Stomach (tissue), 4 donors: ENCODE measurements around the gene SIGLEC11.

Experiments
- EP300 ChIP-seq: sonication (generic); formaldehyde crosslinking; IDR thresholded peaks from one replicate; pipeline ENCODE4 v1.6.1; 2017; ENCODE audit warnings: antibody characterized with exemption
- TF ChIP-seq, protein P1 (sequence below), 7 experiments: fragments of 450-650 bp in 4 of 7; fragments of 200-600 bp in 3 of 7; sonication (generic) in 3 of 7; IDR thresholded peaks; one replicate each; pipeline ENCODE4 v1.5.1; 2016 to 2019; ENCODE audit warnings: antibody characterized with exemption in 7 of 7, control low read depth in 2 of 7, mild to moderate bottlenecking in 1 of 7

- TF ChIP-seq, protein P1, sequence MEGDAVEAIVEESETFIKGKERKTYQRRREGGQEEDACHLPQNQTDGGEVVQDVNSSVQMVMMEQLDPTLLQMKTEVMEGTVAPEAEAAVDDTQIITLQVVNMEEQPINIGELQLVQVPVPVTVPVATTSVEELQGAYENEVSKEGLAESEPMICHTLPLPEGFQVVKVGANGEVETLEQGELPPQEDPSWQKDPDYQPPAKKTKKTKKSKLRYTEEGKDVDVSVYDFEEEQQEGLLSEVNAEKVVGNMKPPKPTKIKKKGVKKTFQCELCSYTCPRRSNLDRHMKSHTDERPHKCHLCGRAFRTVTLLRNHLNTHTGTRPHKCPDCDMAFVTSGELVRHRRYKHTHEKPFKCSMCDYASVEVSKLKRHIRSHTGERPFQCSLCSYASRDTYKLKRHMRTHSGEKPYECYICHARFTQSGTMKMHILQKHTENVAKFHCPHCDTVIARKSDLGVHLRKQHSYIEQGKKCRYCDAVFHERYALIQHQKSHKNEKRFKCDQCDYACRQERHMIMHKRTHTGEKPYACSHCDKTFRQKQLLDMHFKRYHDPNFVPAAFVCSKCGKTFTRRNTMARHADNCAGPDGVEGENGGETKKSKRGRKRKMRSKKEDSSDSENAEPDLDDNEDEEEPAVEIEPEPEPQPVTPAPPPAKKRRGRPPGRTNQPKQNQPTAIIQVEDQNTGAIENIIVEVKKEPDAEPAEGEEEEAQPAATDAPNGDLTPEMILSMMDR (IDR thresholded peaks at IDR 0.05) = no peak
- TF ChIP-seq EP300 = no peak
These were observed 53.1 kb downstream of the SIGLEC11 start for GRCh38 chr19:49907745-49908446.
